ENCODE results near the gene OR2T3. TPM values are rescaled to one million over a fixed set of nuclear protein-coding genes. Genes with fewer than 3 reads are reported as not detected.
A peak's percentile ranks its signal among the peaks of the same experiment; 100 is the strongest.
"Not testable (repeated sequence)": the region's sequence is repeated elsewhere in the genome, so short reads cannot be mapped to it uniquely, and the experiment has no call there.

OR2T3 gene, protein sequence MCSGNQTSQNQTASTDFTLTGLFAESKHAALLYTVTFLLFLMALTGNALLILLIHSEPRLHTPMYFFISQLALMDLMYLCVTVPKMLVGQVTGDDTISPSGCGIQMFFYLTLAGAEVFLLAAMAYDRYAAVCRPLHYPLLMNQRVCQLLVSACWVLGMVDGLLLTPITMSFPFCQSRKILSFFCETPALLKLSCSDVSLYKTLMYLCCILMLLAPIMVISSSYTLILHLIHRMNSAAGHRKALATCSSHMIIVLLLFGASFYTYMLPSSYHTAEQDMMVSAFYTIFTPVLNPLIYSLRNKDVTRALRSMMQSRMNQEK
- total RNA-seq: not detected
- long read RNA-seq: 0 reads

DNA sequence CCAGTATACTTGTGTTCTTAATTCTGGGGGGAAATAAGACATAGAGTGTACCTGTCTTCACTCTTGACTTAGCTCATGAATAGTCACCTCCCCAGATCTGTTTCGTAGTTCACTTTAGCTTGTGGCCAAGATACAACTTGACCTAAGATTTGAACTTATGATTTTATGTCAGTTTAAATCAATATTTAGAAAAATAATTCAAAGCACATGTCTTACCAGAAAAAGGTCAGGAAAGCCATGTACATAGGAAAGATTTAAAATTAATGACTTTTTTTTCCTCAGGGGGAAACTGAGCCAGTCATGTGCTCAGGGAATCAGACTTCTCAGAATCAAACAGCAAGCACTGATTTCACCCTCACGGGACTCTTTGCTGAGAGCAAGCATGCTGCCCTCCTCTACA, at the start of gene OR2T3:
Gene OR2T3, plus strand, starts transcription at position 301 of the 400 bp plus-strand sequence. Its CDS starts 0 bp downstream, at position 301.
- ATAC-seq; DNase-seq (ENCODE audit: missing footprints); intact Hi-C loops (cut with DNase I): not testable (repeated sequence)

DNA sequence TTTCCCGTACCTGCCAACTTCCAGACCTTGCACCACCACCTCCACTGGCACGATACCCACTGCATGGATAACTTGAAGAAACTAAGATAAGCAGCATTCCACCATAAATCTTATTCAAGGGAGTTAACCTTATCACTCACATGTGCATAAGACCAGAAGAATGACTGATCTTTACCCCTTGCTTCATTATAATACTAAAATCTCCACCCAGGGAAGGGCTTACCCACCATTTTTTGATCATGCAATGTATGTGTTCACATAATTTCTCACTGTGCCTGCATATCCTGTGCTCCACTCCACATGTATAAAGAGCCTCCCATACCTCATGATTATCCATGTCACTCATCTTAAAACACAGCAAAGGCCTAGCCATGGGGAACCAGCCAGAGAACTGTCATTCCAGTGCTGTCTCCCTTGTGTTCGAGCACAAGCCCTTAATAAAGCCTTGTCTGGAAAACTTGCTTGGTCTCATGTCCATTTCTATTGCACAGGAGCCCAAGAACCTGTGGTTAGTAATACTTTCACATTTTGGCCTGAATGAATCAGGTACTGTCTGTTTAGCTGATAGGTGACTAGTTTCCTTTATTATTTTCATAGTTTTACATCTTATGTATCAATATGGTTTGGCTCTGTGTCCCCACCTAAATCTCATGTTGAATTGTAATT, 45.5 kb upstream of the OR2T3 start:
- DNase-seq (ENCODE audit: missing footprints); intact Hi-C loops (cut with DNase I); ATAC-seq: not testable (repeated sequence)

DNA sequence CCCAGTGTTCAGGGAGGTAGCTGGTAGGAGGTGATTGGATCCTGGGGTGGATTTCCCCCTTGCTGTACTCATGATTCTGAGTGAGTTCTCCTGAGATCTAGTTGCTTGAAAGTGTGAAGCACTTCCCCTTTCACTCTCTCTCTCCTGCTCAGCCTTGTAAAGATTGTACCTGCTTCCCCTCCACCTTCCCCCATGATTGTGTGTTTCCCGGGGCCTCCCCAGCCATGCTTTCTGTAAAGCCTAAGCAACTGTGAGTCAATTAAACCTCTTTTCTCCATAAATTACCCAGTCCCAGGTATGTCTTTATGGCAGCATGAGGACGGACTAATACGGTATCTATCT, 45.0 kb upstream of the OR2T3 start:
- intact Hi-C loops (cut with DNase I); ATAC-seq; DNase-seq (ENCODE audit: missing footprints): not testable (repeated sequence)

DNA sequence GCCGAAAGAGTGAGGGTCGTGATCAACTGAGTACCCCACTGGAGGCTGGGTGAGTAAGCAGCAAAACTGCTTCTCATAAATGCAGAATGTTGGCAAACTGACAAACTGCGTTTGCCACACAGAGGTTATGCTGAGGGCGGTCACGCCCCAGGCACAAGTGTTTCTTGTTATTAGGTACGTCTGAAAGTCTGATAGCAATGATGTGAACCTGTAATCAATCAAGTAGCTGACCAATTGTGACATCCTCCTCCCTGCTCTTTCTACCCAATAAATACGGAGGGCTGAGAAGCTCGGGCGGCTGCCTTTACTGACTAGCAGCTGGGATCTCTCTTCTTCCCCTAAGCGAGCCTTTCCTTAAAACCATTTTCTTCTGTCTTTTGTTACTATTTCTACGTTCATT, 41.5 kb upstream of the OR2T3 start:
- ATAC-seq; intact Hi-C loops (cut with DNase I): not testable (repeated sequence)
- peak; percentile 11 for DNase-seq (ENCODE audit: missing footprints)

DNA sequence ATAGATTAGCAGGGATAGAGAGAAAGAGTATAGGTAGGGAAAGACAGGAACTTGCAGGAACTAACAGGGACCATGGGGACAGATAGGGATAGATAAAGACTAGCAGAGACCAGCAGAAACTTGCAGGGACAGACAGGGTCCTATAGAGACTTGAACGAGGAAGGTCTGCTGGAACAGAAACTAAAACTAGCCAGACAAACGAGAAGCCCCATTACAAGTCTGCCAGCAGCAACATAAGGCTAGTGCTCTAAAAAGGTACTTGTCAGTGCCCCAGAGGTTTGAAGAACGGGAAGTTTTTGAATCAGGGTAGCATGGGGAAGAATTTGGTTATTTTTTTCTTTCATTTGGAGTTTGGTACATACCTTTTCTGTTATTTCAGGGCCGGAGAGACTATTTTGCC, 41.0 kb upstream of the OR2T3 start:
- intact Hi-C loops (cut with DNase I); DNase-seq (ENCODE audit: missing footprints); ATAC-seq: not testable (repeated sequence)

DNA sequence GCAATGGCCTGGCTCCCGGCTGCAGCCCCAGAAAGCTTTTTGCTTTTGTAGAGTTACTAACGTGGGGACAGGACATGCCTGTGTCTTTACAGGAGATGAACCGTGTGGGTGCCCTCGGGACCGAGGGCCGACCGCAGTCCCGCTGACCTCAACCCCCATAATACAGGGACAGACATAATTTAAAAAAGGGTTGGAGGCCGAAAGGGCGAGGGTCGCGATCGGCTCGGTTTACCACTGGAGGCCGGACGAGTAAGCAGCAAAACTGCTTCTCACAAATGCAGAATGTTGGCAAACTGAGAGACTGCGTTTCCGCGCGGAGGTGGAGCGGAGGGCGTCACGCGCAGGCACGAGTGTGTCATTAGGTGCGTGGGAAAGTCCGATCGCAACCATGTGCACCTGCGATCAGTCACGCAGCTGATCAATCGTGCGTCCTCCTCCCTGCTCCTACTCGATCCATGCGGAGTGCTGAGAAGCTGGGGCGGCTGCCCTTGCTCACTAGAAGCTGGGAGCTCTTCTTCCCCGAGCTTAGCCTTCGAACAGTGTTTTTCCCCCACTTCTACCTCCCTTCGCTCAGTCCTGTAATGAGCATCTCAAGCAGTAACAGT, 39.2 kb upstream of the OR2T3 start:
- ATAC-seq; intact Hi-C loops (cut with DNase I): not testable (repeated sequence)
- peak; percentile 55 for DNase-seq (ENCODE audit: missing footprints)

DNA sequence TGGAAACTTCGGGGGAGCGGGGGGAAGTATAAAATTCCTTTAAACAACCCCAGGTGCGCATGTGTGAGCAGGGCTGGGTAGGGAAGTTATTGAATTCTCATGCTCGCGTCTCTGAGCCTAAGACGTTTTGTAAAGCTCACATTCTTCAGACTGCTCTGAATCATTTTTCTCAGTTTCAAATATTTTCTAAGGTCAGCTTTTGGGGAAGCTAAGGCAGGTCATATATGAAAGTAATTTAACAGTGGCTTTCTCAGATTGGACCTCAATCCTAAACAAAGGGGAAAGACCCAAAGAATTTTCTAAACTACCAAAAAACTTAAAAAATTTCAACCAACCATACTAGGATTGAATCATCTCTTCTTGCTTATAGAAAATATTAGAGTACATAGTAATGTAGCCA, 38.2 kb upstream of the OR2T3 start:
- ATAC-seq; DNase-seq (ENCODE audit: missing footprints); intact Hi-C loops (cut with DNase I): not testable (repeated sequence)

DNA sequence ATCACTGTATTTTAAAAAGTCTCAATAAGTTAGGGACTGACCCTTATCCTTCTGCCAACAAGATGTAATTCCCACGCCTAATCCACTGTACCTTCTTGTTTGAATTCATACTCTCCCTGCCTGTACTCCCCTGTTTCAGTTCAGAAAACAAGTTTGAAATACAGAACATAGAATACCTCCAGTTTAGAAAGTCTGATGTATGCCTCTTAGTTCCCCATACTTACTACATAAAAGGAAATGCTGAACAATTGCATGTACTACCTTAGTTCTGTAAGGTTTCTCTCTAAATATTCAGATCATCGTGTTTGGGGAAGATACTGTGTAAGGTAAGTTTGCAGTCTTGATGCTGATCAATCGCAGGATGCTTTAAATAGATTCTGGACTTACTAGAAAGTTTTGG, 36.8 kb upstream of the OR2T3 start:
- ATAC-seq; DNase-seq (ENCODE audit: missing footprints); intact Hi-C loops (cut with DNase I): not testable (repeated sequence)

DNA sequence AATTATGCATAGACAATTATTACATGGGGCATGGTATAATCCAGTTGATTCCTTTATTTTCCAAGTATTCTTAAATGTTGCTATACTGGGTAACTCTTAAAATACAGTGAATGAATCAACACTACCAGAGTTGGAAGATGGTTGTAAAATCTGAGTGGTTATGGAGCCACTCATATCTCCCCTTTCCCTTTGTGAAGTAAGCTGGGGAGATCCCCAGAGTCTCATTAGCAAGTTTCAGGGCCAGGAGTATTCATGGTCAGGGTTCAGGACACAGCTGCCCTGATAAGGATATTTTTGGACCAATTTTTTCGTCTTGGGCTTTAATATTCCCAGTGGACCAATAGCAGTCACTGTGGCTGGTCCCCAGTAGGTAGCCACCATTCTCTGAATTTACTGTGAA, 34.5 kb upstream of the OR2T3 start:
- DNase-seq (ENCODE audit: missing footprints); intact Hi-C loops (cut with DNase I); ATAC-seq: not testable (repeated sequence)

DNA sequence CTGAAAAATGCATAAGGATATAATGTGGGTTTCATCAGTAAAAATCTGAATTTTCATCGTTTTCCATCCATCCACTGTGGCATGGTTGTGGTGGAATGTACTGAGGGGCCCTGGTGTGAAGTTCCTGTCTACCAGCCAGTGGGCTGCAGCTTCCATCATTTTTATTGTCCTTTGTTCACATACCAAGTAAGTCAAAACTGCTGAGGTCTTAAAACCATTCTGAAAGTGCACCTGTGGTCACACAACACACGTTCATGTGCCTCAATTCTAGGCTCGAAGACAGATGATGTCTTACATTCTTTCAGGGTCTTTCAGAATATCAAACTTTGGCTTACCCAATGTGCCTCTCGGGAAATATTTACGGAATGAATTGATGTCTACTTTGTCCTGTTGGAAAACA, 33.9 kb upstream of the OR2T3 start:
- DNase-seq (ENCODE audit: missing footprints); ATAC-seq; intact Hi-C loops (cut with DNase I): not testable (repeated sequence)

DNA sequence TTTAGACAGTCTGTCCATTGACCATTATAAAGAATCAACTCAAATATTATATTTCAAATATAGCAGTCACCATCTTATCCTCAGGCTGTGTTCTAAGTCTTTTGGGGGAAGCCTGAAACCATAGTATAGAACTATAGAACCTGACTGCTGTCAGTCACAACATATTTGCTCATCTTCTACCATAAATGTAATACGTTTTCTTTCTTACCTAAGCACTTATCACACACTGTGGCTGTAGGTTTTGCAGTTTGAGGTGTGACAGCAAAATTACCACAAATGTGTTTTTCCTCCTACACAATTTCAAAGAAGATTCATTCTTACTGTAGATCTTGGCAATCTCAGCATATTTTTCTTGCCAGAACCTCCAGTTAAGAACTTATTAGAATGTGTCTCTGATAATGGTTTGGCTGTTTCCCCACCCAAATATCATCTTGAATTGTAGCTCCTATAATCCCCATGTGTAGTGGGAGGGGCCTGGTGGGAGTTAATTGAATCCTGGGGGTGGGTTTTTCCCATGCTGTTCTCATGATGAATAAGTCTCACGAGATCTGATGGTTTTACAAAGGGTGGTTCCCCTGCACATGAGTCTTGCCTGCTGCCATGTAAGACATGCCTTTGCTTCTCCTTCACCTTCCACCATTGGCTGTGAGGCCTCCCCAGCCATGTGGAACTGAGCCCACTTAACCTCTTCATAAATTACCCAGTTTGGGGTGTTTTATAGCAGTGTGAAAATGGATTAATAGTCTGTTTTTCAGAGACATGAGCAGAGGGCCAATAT, 30.5 kb upstream of the OR2T3 start:
- ATAC-seq; DNase-seq (ENCODE audit: missing footprints): not testable (repeated sequence)

DNA sequence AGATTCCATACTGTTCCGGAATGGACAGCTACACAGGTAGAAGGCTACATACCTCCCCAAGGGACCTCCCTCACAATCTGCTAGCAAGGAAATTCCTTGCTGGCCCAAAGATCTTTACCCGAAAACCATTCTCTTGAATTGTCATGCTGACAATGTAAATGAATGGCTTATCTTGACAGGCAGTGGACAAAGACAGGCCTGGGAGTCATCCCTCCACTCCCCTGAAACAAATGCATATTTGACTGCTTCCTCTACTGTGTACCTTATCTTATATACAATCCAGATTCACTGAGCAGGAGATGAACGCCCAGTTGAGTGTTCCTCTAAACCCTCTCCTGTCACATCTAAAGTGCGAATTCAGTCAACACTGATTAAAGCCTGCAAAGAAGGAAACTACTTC, 28.5 kb upstream of the OR2T3 start:
- DNase-seq (ENCODE audit: missing footprints); ATAC-seq; intact Hi-C loops (cut with DNase I): not testable (repeated sequence)

More for the DNA sequence above, 30.5 kb upstream of the OR2T3 start:
- intact Hi-C loops (cut with DNase I): not testable (repeated sequence)

DNA sequence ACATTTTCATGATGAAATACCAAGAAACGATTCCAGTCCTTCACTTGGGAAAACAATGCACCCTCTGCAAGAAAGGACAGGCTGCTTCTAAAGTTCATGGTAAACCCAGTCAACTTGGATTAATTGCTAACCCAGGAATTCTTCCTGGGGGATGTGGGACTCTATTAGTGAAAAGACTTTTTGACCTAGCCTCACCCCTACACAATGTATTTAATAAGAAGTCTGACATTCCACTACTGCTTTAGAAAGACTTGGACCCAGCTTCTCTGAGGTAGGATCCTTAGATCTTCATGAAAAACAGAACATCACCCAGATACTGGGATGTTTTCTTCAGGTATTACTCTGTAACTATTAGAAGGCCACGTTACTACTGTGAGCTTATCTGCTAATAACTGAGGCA, 27.8 kb upstream of the OR2T3 start, which contains the start of gene OR2T2:
Gene OR2T2, plus strand, starts transcription at position 239 of the 400 bp plus-strand sequence. CDS start 7,161 bp downstream, outside the sequence.
- DNase-seq (ENCODE audit: missing footprints); intact Hi-C loops (cut with DNase I); ATAC-seq: not testable (repeated sequence)

DNA sequence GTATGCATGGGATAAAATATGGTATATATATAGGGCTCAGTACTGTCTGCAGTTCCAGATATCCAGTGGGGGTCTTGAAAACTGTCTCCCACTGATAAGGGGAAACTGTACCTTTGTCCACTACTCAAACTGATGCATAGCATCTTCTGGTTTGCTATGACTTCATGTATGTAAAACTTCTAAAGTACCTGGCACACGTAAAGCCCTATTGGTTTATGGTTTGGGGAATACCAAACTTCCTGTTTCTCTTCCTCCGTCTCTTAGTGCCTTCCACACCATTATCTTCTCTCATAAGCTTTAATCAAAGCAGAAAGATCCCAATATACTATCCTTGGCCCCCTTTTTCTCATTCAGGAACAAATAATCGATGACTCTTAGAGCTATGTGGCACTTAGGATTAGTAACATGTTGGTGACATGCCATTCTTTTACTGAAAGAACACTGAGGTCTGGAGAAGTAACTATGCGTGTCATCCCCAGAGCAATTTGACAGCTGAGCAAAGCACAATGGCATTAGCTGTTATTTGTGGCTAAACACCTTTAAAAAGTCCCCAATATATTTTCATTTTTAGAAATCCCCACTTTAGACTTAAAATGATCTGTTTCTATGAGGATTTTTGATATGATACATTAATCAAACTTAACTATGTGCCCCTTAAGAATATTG, 24.6 kb upstream of the OR2T3 start:
- DNase-seq (ENCODE audit: missing footprints); ATAC-seq; intact Hi-C loops (cut with DNase I): not testable (repeated sequence)

DNA sequence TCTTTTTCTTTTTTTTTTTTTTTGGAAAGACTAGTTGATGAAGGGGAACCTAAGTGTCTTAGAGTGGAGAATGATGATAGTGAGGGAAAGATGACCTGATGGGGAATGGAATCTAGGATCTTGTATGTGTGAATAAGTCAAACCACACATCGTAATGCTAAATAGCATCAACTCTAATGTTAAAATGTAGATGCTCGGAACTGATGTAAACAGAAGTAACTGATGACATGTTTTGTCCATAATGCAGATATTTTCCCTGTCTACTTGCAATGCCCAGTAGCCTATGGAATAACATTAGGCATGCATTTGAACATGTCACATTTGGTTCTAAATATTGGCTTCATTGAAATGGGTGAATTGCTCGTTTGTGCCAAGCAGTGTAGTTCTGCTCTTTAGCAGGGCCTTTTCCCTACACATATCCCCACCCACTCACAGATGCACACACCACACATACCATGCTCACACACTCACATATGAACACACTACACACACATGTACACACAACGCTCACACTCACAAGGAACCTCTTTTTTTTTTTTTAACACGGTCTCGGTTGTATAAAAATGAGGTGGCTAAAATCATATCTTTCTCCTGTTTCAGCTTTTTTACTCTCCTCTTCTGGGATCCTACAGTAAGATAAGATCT, 23.2 kb upstream of the OR2T3 start:
- ATAC-seq; intact Hi-C loops (cut with DNase I); DNase-seq (ENCODE audit: missing footprints): not testable (repeated sequence)

DNA sequence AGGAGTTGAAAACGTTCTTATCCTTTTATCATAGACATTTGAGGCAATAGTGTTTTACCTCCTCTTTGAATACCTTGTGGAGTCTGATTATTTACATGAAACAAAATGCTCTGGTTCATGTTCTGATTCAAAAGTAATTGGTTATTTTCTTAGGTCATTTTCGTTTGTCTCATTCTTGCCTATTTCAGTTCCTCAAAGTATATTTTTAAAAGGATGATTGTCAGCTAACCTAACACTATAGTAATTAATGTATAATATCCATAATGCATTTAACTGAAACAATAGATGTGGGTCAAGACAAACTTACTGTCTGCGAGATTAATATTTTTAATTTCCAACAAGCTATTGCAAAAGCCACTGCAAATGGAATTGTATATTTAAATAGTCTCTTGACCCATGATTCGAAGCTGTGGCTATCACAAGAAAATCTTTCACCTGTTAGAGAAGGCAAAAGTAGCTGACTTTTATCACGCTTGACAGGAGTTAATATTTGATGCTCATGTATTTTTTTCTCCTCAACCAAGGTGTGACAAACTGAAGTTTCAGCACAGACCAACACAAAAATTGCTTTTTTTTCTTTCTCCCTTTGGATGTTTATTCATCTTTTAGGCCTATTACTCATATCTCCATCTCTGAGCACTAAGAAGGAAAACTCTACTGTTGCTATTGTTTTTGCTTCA, 22.5 kb upstream of the OR2T3 start:
- DNase-seq (ENCODE audit: missing footprints); ATAC-seq; intact Hi-C loops (cut with DNase I): not testable (repeated sequence)

DNA sequence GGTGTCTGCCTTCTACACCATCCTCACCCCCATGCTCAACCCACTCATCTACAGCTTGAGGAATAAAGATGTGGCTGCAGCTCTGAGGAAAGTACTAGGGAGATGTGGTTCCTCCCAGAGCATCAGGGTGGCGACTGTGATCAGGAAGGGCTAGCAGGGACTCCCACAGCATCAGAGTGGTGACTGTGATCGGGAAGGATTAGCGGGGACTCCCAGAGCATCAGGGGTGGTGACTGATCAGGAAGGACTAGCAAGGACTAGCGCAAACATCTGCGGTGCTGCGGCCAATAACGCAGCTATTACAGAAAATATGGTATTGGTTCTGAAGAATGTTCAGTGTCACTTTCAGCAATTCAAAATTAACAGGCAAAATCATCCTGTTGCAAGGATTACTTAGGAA, 19.5 kb upstream of the OR2T3 start:
- ATAC-seq; intact Hi-C loops (cut with DNase I); DNase-seq (ENCODE audit: missing footprints): not testable (repeated sequence)

All from Right ventricle myocardium inferior (tissue), 1 donor.